Transverse colon (tissue), 3 donors: ENCODE data around the gene GALNT10.

Source experiments
- CTCF ChIP-seq, 5 experiments: fragments of 200-600 bp in 3 of 5; fragments of 450-650 bp in 2 of 5; sonication (generic) in 3 of 5; IDR thresholded peaks; 1 replicate in 2 of 5; 2 replicates in 3 of 5; pipeline ENCODE4 v1.5.1; 2016 to 2017; ENCODE audit warnings: antibody characterized with exemption in 5 of 5, inconsistent platforms in 3 of 5, mild to moderate bottlenecking in 2 of 5, moderate library complexity in 1 of 5
- POLR2A ChIP-seq: fragments of 450-650 bp; IDR thresholded peaks from one replicate; pipeline ENCODE4 v1.6.1; 2016; ENCODE audit warnings: antibody characterized with exemption, mild to moderate bottlenecking, moderate library complexity

- TF ChIP-seq CTCF (IDR thresholded peaks at IDR 0.05) (no peak), POLR2A (no peak)
Observed at GRCh38 chr5:154332451-154332850, 141.9 kb downstream of the GALNT10 start.
